Uterus (tissue), 2 donors: ENCODE data around the gene CHKA.

Source experiments
- CTCF ChIP-seq, 4 experiments: fragments of 200-600 bp in 2 of 4; fragments of 450-650 bp in 2 of 4; sonication (generic) in 2 of 4; IDR thresholded peaks; one replicate each; pipeline ENCODE4 v1.5.1; 2016 to 2019; ENCODE audit warnings: antibody characterized with exemption in 4 of 4, mild to moderate bottlenecking in 2 of 4, moderate library complexity in 1 of 4
- POLR2A ChIP-seq, 2 donors: fragments of 450-650 bp; IDR thresholded peaks; one replicate each; pipeline ENCODE4 v1.6.1; 2016; ENCODE audit warnings: antibody characterized with exemption in 2 of 2, mild to moderate bottlenecking in 1 of 2, moderate library complexity in 1 of 2

- TF ChIP-seq POLR2A (IDR thresholded peaks at IDR 0.05) (no peak), CTCF (IDR thresholded peaks at IDR 0.05) (no peak)
These were observed 101.7 kb downstream of the CHKA start for GRCh38 chr11:68019486-68019885.
